ENCODE data around the gene NCKAP5.

The NCKAP5 gene

GRCh38 chr2:132815516-132815915 lies 752.7 kb downstream of the NCKAP5 start:
- no peak overlapping the region for H3K27ac ChIP-seq (ENCODE audit: low read length)
- H3K27me3 ChIP-seq (ENCODE audit: insufficient read depth, low read length, poor library complexity) = no peaks in the 10 kb centered on the region
- DNase-seq (no peak), ATAC-seq (ENCODE audit: insufficient read depth, low read depth) (no peak)
- H4K20me1 ChIP-seq (ENCODE audit: insufficient read depth, low read length) = no peaks in the 10 kb centered on the region
- no peaks in the 10 kb centered on the region for H3K9me3 ChIP-seq (ENCODE audit: insufficient read depth, low read length, severe bottlenecking)
- no peak overlapping the region for H2AFZ ChIP-seq (ENCODE audit: low read depth, low read length)
- no peak overlapping the region for H3K4me3 ChIP-seq (ENCODE audit: low read depth in 1 of 2, low read length in 2 of 2)
- no peak overlapping the region for H3K4me2 ChIP-seq (ENCODE audit: insufficient read depth, low read length)
- no peaks in the 10 kb centered on the region for H3K4me1 ChIP-seq (ENCODE audit: insufficient read depth, low read length)
- TF ChIP-seq EZH2 (IDR thresholded peaks at IDR 0.05; ENCODE audit: borderline replicate concordance, low read depth, low read length, severe bottlenecking) (no peak), CTCF (IDR thresholded peaks at IDR 0.05; ENCODE audit: borderline replicate concordance, extremely low read depth, low read length, poor library complexity, severe bottlenecking) (no peak)
- H3K79me2 ChIP-seq (ENCODE audit: insufficient read depth, low read length) = no peaks in the 10 kb centered on the region
- no peak overlapping the region for H3K9ac ChIP-seq (ENCODE audit: low read depth, low read length)
- no peaks in the 10 kb centered on the region for H3K36me3 ChIP-seq (ENCODE audit: insufficient read depth, low read length)

GRCh38 chr2:132814651-132815050 lies 753.6 kb downstream of the NCKAP5 start:
- Histone ChIP-seq H3K27me3 (ENCODE audit: insufficient read depth, low read length, poor library complexity) (no peaks in the 10 kb centered on the region), H3K9me3 (ENCODE audit: insufficient read depth, low read length, severe bottlenecking) (no peaks in the 10 kb centered on the region), H3K27ac (ENCODE audit: low read length) (no peak overlapping the region), H3K79me2 (ENCODE audit: insufficient read depth, low read length) (no peaks in the 10 kb centered on the region), H3K4me1 (ENCODE audit: insufficient read depth, low read length) (no peaks in the 10 kb centered on the region), H3K4me2 (ENCODE audit: insufficient read depth, low read length) (no peak overlapping the region), H4K20me1 (ENCODE audit: insufficient read depth, low read length) (no peaks in the 10 kb centered on the region), H2AFZ (ENCODE audit: low read depth, low read length) (no peak overlapping the region), H3K4me3 (ENCODE audit: low read depth in 1 of 2, low read length in 2 of 2) (no peak overlapping the region), H3K36me3 (ENCODE audit: insufficient read depth, low read length) (no peaks in the 10 kb centered on the region), H3K9ac (ENCODE audit: low read depth, low read length) (no peak overlapping the region)
- DNase-seq = no peak
- no peak for TF ChIP-seq EZH2 (IDR thresholded peaks at IDR 0.05; ENCODE audit: borderline replicate concordance, low read depth, low read length, severe bottlenecking)
- TF ChIP-seq CTCF (IDR thresholded peaks at IDR 0.05; ENCODE audit: borderline replicate concordance, extremely low read depth, low read length, poor library complexity, severe bottlenecking) = no peak
- no peak for ATAC-seq (ENCODE audit: insufficient read depth, low read depth)

GRCh38 chr2:132813422-132813821 lies 754.8 kb downstream of the NCKAP5 start:
- DNase-seq (no peak), ATAC-seq (ENCODE audit: insufficient read depth, low read depth) (no peak)
- H3K27ac ChIP-seq (ENCODE audit: low read length) = no peak overlapping the region
- H4K20me1 ChIP-seq (ENCODE audit: insufficient read depth, low read length) = no peaks in the 10 kb centered on the region
- H3K4me1 ChIP-seq (ENCODE audit: insufficient read depth, low read length) = no peaks in the 10 kb centered on the region
- H3K9me3 ChIP-seq (ENCODE audit: insufficient read depth, low read length, severe bottlenecking) = no peaks in the 10 kb centered on the region
- TF ChIP-seq CTCF (IDR thresholded peaks at IDR 0.05; ENCODE audit: borderline replicate concordance, extremely low read depth, low read length, poor library complexity, severe bottlenecking) (no peak), EZH2 (IDR thresholded peaks at IDR 0.05; ENCODE audit: borderline replicate concordance, low read depth, low read length, severe bottlenecking) (no peak)
- no peak overlapping the region for H3K4me3 ChIP-seq (ENCODE audit: low read depth in 1 of 2, low read length in 2 of 2)
- no peaks in the 10 kb centered on the region for H3K27me3 ChIP-seq (ENCODE audit: insufficient read depth, low read length, poor library complexity)
- H3K79me2 ChIP-seq (ENCODE audit: insufficient read depth, low read length) = no peaks in the 10 kb centered on the region
- no peak overlapping the region for H2AFZ ChIP-seq (ENCODE audit: low read depth, low read length)
- H3K36me3 ChIP-seq (ENCODE audit: insufficient read depth, low read length) = no peaks in the 10 kb centered on the region
- no peak overlapping the region for H3K9ac ChIP-seq (ENCODE audit: low read depth, low read length)
- no peak overlapping the region for H3K4me2 ChIP-seq (ENCODE audit: insufficient read depth, low read length)

All from DND-41 (cell line).